Mesangial cell (primary cell): ENCODE data around the gene ABCA8. TPM values are rescaled to one million over a fixed set of nuclear protein-coding genes. Genes with fewer than 3 reads are reported as not detected.

Experiments
- total RNA-seq: library from RNA; depleted of rRNA; stranded (reverse); fragments of >200 nt; gene quantifications from 2 replicates; pipeline ENCODE4 v1.2.3, GENCODE V29; 2015

ABCA8 gene, protein sequence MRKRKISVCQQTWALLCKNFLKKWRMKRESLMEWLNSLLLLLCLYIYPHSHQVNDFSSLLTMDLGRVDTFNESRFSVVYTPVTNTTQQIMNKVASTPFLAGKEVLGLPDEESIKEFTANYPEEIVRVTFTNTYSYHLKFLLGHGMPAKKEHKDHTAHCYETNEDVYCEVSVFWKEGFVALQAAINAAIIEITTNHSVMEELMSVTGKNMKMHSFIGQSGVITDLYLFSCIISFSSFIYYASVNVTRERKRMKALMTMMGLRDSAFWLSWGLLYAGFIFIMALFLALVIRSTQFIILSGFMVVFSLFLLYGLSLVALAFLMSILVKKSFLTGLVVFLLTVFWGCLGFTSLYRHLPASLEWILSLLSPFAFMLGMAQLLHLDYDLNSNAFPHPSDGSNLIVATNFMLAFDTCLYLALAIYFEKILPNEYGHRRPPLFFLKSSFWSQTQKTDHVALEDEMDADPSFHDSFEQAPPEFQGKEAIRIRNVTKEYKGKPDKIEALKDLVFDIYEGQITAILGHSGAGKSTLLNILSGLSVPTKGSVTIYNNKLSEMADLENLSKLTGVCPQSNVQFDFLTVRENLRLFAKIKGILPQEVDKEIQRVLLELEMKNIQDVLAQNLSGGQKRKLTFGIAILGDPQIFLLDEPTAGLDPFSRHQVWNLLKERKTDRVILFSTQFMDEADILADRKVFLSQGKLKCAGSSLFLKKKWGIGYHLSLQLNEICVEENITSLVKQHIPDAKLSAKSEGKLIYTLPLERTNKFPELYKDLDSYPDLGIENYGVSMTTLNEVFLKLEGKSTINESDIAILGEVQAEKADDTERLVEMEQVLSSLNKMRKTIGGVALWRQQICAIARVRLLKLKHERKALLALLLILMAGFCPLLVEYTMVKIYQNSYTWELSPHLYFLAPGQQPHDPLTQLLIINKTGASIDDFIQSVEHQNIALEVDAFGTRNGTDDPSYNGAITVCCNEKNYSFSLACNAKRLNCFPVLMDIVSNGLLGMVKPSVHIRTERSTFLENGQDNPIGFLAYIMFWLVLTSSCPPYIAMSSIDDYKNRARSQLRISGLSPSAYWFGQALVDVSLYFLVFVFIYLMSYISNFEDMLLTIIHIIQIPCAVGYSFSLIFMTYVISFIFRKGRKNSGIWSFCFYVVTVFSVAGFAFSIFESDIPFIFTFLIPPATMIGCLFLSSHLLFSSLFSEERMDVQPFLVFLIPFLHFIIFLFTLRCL (N-terminal part only)
- total RNA-seq = under 0.01 and 0.38 TPM in 2 replicates

DNA sequence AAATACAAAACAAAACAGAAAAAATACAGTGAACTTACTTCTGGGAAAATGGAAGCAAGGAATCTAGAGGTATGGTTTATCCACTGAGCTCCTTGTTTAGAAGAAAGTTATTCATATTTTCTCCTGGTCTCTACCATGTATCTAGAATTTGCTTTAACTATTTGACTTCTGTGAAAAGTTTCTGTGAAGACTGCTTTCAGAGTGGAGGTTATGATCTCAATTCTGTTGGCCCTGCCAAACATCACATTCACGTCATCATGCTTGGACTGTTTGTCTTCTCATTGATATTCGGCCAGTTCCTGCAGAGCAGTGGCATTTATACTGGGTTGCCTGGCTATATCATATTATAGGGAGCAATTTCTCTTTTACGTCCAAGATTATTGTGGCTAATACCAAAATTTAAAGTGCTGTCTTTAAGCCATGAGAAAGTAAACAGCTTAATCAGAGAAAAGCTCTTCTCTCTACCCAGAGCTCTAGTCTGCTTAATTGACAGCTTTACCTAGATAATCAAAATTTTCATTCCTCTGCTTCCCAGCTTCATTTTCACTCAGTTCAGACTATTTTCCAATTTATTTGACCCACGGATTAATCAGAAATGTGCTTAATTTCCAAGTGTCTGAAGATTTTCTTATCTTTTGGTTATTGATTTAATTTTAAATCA lies at the start of gene ABCA8:
TSS of gene ABCA8 (minus strand) at position 212 of the 661 bp plus-strand sequence. CDS start 13,358 bp downstream, outside the sequence.

Other genes starting within 250 kb of the ABCA8 start
- under 0.01 and 0.38 TPM in 2 replicates for gene ABCA9, start 105.5 kb upstream of the ABCA8 start, total RNA-seq
- gene ABCA6, start 186.5 kb upstream of the ABCA8 start, total RNA-seq = 0.13 TPM in 1 of 2 replicates, not detected in the other